Measurements from ENCODE around the gene PTGER1. TPM values are rescaled to one million over a fixed set of nuclear protein-coding genes. Genes with fewer than 3 reads are reported as not detected.

The PTGER1 gene
- total RNA-seq, 1 experiment from 2014 or later: 0.20 TPM

GRCh38 chr19:14428882-14429416 lies 46.2 kb downstream of the PTGER1 start:
- Mint-ChIP-seq H3K27me3 (ENCODE audit: insufficient read depth, unreplicated experiment) (no peaks in the 10 kb centered on the region), H3K9me3 (ENCODE audit: unreplicated experiment) (no peaks in the 10 kb centered on the region), H3K27ac (ENCODE audit: unreplicated experiment) (no peak overlapping the region), H3K4me1 (ENCODE audit: low read depth, unreplicated experiment) (peaks cover 14% of the 10 kb centered on the region), H3K36me3 (ENCODE audit: insufficient read depth, unreplicated experiment) (no peaks in the 10 kb centered on the region), H3K4me3 (ENCODE audit: unreplicated experiment) (no peak overlapping the region)
- intact Hi-C loops (cut with micrococcal nuclease; ENCODE audit: unreplicated experiment): no loop called here
- Histone ChIP-seq H3K9me3 (no peaks in the 10 kb centered on the region), H3K4me1 (0 out of 2 replicates have a peak, but pooled peaks cover 6% of the 10 kb centered on the region), H3K36me3 (ENCODE audit: control insufficient read depth, insufficient read depth, low read length) (no peaks in the 10 kb centered on the region), H3K4me3 (ENCODE audit: low read depth, low read length) (no peak overlapping the region), H3K27me3 (replicated peaks; ENCODE audit: control insufficient read depth, insufficient read depth, low read length) (no peaks in the 10 kb centered on the region)
- no TSS peak for BruUV-seq (replicated peaks)
- ChIA-PET CTCF (interaction anchor here (0.7 to 0.9 kb wide), 2 partner anchors 9 to 44 kb away, joined by 4 to 10 read pairs; no protein-coding TSS in a partner anchor), POLR2A (no interaction called here)
- no peak for TF ChIP-seq CTCF (IDR thresholded peaks at IDR 0.05; ENCODE audit: insufficient read depth in 1 of 2, low read depth in 1 of 2, low read length in 1 of 2, severe bottlenecking in 1 of 2, unreplicated experiment in 1 of 2)
- no peak for DNase-seq

- DNase-seq: no peak
- ChIA-PET POLR2A (interaction anchor here (0.6 kb wide), 1 partner anchor 349 kb away, joined by 3 read pairs; no protein-coding TSS in a partner anchor), CTCF (no interaction called here)
- Mint-ChIP-seq H3K4me3 (ENCODE audit: unreplicated experiment) (no peak overlapping the region), H3K27ac (ENCODE audit: unreplicated experiment) (no peak overlapping the region), H3K27me3 (ENCODE audit: insufficient read depth, unreplicated experiment) (no peaks in the 10 kb centered on the region), H3K4me1 (ENCODE audit: low read depth, unreplicated experiment) (peaks cover 14% of the 10 kb centered on the region), H3K9me3 (ENCODE audit: unreplicated experiment) (no peaks in the 10 kb centered on the region), H3K36me3 (ENCODE audit: insufficient read depth, unreplicated experiment) (no peaks in the 10 kb centered on the region)
- no peak for TF ChIP-seq CTCF (IDR thresholded peaks at IDR 0.05; ENCODE audit: insufficient read depth in 1 of 2, low read depth in 1 of 2, low read length in 1 of 2, severe bottlenecking in 1 of 2, unreplicated experiment in 1 of 2)
- Histone ChIP-seq H3K36me3 (ENCODE audit: control insufficient read depth, insufficient read depth, low read length) (no peaks in the 10 kb centered on the region), H3K4me3 (ENCODE audit: low read depth, low read length) (no peak overlapping the region), H3K9me3 (no peaks in the 10 kb centered on the region), H3K27me3 (replicated peaks; ENCODE audit: control insufficient read depth, insufficient read depth, low read length) (no peaks in the 10 kb centered on the region), H3K4me1 (0 out of 2 replicates have a peak, but pooled peaks cover 1% of the 10 kb centered on the region)
- BruUV-seq (replicated peaks): no TSS peak
- intact Hi-C loops (cut with micrococcal nuclease; ENCODE audit: unreplicated experiment): no loop called here
Measured at GRCh38 chr19:14427461-14427860, 47.7 kb downstream of the PTGER1 start.

- no peaks in the 10 kb centered on the region for H3K27me3 ChIP-seq (replicated peaks; ENCODE audit: control insufficient read depth, insufficient read depth, low read length)
- no peaks in the 10 kb centered on the region for H3K36me3 ChIP-seq (ENCODE audit: control insufficient read depth, insufficient read depth, low read length)
- ChIA-PET CTCF (no interaction called here), POLR2A (no interaction called here)
- H3K4me3 ChIP-seq (ENCODE audit: low read depth, low read length): no peak overlapping the region
- no peaks in the 10 kb centered on the region for H3K36me3 Mint-ChIP-seq (ENCODE audit: insufficient read depth, unreplicated experiment)
- H3K4me1 Mint-ChIP-seq (ENCODE audit: low read depth, unreplicated experiment): peaks cover 12% of the 10 kb centered on the region
- no peak overlapping the region for H3K4me3 Mint-ChIP-seq (ENCODE audit: unreplicated experiment)
- intact Hi-C loops (cut with micrococcal nuclease; ENCODE audit: unreplicated experiment): no loop called here
- H3K27me3 Mint-ChIP-seq (ENCODE audit: insufficient read depth, unreplicated experiment): no peaks in the 10 kb centered on the region
- no TSS peak for BruUV-seq (replicated peaks)
- no peak for TF ChIP-seq CTCF (IDR thresholded peaks at IDR 0.05; ENCODE audit: insufficient read depth in 1 of 2, low read depth in 1 of 2, low read length in 1 of 2, severe bottlenecking in 1 of 2, unreplicated experiment in 1 of 2)
- H3K4me1 ChIP-seq: no peaks in the 10 kb centered on the region
- no peak overlapping the region for H3K27ac Mint-ChIP-seq (ENCODE audit: unreplicated experiment)
- no peaks in the 10 kb centered on the region for H3K9me3 ChIP-seq
- no peaks in the 10 kb centered on the region for H3K9me3 Mint-ChIP-seq (ENCODE audit: unreplicated experiment)
- DNase-seq: no peak
Measured at GRCh38 chr19:14425696-14426138, 49.4 kb downstream of the PTGER1 start.

Other genes with a start within 250 kb of the PTGER1 start
- gene ADGRE5, start 93.9 kb downstream of the PTGER1 start, total RNA-seq (2022): 24.8 and 34.8 TPM in 2 replicates
- 118 and 126 TPM in 2 replicates for gene DDX39A, start 56.0 kb downstream of the PTGER1 start, total RNA-seq (2022)
- gene PKN1, start 42.0 kb downstream of the PTGER1 start, total RNA-seq (2022): 102 and 105 TPM in 2 replicates
- gene GIPC1, start 20.8 kb upstream of the PTGER1 start, total RNA-seq (2022): 98.7 and 105 TPM in 2 replicates
- gene DNAJB1, start 43.0 kb upstream of the PTGER1 start, total RNA-seq (2022): 79.5 and 80.2 TPM in 2 replicates
- gene TECR, start 54.2 kb upstream of the PTGER1 start, total RNA-seq (2022): 294 and 300 TPM in 2 replicates
- gene NDUFB7, start 96.7 kb upstream of the PTGER1 start, total RNA-seq (2022): 158 and 173 TPM in 2 replicates
- gene CLEC17A, start 107.7 kb upstream of the PTGER1 start, total RNA-seq (2022): not detected in 2 replicates
- not detected in 2 replicates for gene ADGRE3, start 199.5 kb upstream of the PTGER1 start, total RNA-seq (2022)
- 5.3 and 6.0 TPM in 2 replicates for gene ZNF333, start 214.7 kb upstream of the PTGER1 start, total RNA-seq (2022)

Data from Caco-2 (cell line).